Stimulated activated CD8-positive, alpha-beta memory T cell treated with anti-CD3 and anti-CD28 coated beads, Interleukin-12 subunit alpha, Interleukin-12 subunit beta, amount 100 ng/mL, for 1 hour (primary cell): Measurements from ENCODE around the gene ABCC8.

Source experiments
- DNase-seq: peaks from one replicate; pipeline ENCODE4 v3.0.0-alpha.2; 2020; ENCODE audit warnings: low read depth

Gene ABCC8

DNA sequence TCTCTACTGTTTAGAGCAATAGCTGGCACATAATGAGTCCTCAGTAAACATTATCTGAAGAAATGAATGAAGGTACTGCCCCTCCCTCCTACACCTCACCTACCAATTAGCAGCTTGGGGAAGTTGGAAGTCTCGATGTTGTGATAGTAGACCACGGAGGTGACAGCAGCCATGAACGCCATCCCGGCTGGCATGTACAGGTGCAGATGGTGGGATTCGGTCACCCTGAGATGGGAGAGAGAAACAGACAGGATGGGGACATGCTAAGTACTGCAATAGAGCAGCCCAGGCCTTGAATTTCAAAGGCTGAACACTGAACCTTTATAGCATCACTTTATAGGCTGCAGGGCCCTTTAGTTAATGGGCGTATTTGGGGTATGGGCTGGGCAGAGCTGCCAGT is 6.6 kb downstream of the ABCC8 start:
- DNase-seq: no peak

DNA sequence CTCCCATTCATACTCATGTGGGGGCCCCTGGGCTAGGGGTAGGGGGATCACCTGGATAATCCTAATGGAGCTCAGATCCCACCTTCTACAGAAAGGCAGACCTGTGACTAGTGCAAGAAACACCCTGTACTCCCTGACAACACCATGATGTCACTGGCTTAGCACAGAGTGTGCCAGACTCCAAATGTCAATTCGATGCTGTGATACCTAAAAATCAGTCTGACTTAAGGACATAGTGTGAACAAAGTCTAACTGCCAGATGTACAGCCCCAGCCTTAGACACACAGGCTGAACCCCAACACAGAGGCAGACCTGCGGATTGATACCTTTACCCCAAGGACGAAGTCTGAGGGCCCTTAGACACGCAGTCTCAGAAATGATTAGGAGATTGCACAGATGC is 8.5 kb downstream of the ABCC8 start:
- DNase-seq: no peak

DNA sequence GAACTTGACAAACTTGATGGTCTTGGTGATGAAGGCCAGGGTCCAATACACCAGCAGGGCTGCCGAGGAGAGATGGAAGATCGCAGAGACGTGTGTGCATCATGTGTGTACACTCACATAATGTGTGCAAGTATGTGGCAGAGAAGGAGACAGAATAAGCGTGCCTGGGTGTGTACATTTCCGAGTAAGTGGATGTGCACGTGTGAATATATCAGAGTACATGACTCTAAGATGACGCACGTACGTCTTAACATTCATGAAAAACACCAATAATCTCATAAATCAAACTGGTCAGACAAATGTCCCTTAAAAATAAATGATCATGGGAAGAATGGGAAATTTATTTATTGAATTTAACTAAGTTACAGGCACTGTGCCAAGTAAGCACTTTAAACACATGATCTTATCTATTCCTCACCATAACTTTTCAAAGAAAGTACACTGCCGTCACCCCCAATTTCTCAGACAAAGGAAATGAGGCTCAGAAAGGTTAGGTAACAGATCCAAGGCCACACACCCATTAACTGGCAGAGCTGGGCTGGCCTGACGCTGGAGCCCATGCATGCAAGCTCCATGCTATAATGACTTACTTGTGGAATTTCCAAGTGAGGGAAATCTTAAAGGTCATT is 13.0 kb downstream of the ABCC8 start:
- no peak for DNase-seq

DNA sequence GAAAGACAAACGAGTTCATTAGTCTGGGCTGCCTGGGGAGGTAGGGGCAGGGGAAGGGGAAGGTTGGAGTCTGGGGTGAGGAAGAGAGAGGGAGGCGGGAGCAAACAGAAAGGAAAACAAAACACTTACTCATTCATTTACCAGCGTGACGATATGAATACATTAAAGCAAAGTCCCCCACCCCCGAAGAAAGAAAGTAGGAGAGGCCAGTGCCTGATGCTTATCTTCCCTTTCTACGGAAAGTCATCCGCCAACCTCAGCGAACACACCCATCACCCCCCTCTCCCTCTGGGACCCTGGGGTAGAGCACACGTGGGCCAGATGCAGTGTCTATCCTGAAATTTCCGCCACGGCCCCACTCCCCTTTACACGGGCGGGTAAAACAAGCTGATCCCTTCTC is 13.7 kb downstream of the ABCC8 start:
- DNase-seq: no peak

DNA sequence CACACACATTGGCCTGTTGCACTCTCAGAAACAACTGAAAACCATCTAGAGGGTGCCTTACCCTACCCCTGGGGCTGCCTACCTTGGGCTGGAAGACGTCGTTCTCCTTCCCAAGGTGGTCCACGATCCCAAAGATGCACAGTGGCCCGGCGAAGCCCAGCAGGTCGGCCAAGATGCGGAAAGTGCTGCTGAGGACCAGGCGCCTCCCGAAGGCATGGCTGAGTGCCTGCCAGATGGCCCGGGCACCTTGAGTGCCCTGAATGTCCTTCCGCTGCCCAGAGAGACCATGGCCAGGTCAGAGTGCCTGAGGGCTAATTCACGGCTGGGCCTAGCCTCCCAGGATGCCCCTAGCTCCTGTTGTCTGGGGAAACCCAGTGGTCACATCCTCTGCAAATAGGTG is 16.2 kb downstream of the ABCC8 start:
- no peak for DNase-seq

DNA sequence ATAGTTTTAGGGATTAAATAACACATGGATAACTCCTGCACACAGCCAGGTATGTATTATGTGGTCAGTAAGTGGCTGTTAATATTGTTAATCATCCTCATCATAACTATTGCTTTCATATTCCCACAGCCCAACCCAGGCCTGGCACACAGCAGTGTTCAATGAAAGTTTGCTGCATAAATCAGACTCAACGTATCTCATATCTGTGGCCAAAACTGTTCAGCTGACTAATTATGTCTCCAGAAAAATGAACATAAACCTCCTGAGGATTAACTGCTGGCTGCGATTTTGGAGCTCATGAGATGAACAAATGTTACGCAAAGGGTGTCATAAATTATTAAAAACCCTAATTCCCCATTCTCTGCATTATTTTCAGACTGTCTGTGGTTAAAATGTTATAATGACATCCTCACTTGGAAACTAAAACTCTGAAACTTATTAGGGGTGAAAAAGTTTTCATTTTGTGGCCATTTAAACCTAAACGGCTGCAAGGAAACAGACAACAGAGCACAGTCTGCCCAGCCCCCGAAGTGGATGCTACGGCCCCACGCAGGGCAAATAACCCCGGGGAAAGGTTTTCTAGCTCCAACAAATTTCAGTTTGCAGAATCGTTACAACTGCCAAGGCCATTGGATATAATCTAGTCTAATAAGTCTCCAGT is 17.3 kb downstream of the ABCC8 start:
- no peak for DNase-seq

DNA sequence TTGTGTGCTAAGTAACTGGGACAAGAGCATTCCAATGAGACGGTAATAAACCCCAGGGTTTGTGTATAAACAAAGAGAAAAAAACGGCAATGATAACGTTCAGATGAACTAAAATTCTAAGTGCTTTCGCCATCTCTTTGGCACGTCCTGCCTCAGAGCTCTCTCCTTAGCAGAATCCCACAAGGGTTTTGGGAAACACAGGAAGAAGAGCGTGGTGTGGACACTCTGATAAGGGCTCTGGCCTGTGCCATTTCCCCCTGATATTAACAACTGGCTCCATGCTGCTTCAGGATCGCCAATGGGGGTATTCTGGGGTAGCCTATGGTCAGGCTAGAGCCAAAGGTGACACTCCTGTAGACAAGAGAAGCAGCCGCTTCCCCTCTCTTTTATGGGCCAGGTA is 18.4 kb downstream of the ABCC8 start:
- DNase-seq: no peak

DNA sequence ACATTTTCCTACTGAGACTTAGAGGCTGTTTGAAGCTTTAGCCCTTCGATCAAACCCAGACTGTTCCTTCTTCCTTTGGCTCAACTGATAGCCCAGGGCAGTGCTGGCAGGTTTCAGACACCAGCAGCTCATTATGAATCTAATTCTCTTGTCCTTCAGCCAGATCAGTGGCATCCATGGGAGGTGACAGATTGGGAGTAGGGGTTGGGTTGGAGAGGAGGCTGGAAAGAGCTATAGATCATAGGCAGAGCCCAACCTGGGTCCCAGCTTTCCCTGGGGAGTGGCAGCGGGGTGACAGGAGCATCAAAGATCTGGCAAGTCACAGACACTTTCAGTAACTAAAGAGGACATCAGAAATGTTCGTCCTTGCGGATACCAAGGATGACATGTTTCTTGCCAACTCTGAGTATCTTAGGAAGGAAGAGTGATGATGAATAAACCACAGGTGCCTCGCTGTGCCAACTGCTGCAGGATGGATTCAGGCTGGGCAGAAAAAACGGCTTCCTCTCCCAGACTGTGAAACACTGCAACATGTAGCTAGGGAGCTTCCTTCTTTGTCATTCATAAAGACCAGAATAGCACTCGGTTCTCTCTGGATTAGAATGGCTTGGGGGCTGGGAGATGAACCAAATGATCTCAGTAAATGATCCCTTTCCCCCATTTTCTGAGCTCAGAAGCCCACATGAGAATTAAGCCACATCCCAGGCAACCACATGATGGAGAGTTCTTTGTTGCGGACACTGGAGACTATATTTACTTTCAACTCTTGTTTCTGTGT is 19.1 kb downstream of the ABCC8 start:
- no peak for DNase-seq

DNA sequence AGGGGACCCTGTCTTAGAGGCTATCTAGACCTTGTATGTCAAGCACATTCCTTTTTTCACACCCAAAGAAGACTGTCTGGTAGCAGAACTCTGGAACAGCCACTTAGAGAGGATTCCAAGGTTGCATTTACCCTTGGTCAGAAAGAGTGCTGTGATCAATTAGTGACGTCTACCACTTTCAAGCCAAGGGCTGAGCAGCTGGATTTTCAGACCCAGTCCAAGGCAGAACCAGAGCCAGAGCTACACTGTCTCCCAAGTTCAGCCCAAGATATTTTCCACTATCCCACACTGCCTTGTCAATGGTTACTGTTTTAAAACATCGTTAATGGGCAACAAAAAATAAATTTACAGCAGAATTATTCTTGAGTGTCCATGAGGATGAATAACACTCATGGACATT is 24.0 kb downstream of the ABCC8 start:
- no peak for DNase-seq

DNA sequence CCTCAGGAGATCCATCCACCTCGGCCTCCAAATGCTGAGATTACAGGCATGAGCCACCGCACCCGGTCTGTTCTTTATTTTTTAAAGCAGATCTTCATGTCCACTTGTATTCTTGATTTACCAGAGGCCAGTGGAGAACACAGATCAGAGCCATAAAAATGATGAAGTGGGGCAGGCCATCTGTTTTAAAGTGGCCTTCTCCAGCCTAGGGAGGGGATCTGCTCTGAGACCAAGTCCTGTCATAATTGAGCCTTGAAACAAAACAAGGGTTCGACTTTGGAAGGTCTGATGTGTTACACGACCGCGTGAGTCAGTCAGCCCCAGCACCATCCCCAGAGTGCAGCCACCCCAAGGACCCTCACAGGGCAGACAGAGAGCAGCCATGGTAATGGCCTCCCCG is 27.5 kb downstream of the ABCC8 start:
- DNase-seq: no peak

DNA sequence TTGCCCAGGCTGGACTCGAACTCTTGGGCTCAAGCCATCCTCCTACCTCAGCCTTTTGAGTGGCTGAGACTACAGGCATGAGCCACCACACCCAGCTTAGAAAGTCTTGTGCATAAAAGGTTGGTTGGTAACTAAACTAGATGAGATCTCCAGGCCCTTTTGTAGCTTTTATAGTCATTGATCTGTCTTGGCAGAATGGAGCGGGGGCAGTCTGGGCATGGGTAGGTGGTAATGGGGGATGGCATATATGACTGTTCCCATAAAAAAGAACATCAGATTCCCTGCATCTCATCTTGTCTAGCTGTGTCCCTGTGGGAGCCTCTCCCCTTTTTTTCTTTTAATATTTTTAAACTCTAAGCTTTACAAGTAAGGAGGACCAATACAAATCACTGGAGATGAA is 30.2 kb downstream of the ABCC8 start:
- no peak for DNase-seq

DNA sequence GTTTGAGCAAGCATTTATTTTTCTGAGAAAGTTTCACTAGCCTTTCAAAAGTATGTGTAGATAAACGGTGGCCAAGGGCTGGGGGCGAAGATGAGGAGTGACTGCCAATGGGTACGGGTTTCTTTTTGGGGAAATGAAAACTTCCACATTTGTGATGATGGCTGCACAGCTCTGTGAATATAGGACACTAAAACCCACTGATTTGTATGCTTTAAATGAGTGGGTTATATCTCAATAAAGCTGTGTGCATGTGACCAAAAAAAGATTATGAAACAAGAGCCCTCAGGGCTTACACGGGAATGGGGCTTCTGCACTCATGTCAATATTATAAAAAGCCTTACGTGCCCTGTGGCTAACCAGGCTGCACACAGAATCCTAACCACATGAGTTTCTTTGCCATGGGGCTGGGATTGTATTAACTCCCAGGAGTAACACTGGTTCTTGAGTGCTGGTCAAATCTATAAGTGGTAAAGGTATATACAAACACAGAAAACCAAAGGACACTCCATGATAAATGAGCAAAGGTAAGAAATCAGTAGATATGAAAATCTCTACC is 31.3 kb downstream of the ABCC8 start:
- DNase-seq: no peak

DNA sequence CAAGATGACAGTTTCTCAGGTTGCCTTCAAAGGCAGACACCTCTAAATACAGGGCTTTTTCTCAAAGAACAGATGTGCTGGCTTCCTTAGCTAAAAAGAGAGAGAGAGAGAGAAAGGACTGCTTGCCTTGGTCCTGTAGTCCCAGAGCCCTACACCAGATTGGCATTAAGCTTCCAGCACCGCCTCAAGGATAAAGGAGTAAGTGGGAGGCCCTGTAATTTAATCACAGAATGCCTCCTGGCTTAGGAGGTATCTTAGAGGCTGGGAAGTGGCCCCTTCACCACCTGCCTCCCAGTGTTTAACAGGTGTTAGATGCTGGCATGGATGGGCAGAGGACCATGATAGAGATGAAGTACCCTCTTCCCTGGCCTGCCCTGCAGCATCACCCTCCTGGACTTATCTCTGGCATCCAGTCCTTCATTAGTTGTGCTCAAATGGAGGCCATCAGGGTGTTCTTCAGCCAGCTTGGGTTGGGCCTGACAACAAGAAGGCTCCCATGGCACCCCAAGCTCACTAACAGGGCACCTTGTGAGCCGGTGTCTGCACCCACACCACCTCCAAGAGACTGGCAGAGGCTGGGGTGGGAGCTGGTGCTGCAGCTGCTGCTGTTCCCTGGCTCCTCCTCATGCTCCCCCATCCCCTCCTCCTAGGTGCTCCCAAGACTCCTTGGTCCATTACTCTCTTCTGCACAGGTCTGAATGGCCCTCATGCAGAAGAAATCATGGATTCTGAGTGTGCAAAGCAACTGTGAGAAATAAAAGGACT is 32.5 kb downstream of the ABCC8 start:
- no peak for DNase-seq

DNA sequence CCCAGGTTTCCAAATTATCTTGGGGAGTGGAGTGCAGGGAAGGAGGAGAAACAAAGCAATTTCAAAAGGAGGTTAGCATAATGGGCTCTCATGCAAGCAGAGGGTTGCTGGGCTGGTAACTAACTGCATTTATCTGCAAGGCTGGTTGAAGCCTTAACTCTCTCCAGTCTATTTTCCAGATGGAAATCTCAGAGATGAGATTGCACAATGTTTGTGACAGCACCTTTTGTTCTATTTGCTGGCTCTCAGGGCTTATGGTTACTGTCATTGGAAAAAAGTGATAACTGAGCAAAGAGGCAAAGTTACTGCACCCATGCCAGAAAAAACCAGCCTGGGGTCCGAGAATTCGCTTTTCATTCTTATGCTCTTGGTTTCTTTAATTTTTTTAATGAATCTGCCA is 33.2 kb downstream of the ABCC8 start:
- no peak for DNase-seq

DNA sequence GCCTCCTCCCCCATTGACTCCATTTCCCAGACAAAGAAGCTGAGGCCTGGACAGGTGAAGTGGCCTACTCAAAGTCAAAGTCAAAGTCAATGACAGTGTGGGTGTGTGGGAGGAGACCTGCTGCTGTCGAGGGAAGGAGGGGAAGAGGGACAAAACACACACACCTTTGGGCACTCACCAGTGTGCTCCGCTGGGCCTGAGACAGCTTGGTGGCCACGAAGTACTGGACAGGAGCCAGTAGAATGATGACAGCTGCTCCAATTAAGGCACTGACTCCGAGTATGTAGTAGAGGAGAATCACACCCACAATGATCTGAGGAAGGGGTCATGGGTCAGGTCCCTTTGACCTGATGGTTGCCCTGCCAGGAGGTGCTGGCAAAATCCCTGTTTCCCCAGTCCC is 33.6 kb downstream of the ABCC8 start:
- DNase-seq: no peak

DNA sequence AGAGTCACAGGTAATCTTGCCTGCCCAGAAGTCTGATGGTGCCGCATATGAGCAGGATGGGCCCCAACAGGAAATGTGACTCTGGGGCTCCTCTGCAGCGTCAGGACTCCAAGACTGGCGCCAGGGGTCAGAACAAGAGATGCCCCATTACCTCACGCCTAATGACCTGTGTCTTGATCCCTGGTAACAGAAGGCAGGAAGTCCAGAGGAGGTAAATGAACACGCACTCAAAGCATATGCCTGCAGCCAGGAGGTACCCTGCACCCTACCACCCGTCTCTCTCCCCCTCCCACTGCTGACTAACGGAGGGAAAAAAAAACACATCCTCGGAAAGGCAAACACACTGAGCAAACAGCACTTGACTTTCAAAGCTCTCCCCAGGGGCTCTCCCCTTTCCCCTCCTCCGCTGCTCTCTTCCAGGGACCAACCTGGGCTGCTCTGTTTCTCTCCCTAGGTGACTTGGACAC is 37.3 kb downstream of the ABCC8 start:
- no peak for DNase-seq

DNA sequence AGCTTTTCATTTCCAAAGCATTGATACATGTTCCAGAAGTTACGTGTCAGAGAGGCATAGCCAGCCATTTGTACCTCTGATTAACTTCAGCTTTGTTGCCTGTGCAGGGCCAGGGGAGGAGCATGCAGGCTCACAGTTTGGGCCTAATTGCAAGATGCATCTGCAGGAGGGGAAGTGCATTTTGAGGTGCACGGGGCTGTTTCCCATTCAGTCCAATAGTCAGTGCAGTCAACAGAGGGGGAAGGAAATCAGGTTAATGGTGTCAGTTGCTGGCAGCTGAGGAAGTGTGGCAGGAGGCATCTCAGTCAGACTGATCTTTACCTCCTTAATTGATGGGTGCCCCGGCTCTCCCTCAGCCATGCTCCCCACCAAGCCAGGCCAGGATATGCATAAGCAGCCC is 39.3 kb downstream of the ABCC8 start:
- no peak for DNase-seq

DNA sequence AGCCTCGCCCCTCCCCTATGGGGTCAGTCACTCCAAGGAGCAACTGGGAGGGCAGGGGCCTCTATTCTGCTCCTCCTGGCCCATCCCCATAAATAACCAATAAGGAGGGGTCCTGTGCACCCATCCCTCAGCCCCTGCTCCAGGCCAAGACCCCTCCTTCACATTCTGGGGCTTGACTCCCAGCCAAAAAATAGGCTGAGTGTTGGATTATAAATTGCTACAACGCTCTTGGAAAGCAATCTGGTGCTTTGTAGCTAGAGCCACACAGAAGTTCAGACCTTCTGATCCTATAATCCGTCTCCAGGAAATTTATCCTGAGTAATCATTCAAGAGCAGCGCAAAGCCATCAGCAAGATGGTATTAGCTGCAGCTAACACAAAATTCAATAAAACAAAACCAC is 42.5 kb downstream of the ABCC8 start:
- no peak for DNase-seq

DNA sequence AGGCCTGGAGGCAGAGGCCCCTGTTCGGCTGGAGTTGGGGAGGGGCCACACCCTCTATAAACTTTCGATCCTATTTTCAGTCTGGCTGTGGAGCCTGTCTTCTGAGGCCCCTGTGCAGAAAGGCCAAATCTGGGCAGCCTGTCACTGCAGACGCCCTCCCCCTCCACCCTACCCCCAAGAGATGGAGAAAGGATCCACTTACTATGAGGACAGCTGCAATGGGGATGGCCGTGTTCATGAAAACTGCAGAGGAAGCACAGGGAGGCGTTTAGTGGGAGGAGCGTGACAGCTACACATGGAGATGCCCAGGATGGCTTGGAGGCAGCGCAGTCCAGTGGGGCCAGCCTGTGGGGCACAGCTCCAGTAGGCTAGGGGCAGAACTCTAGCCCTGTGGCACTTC is 44.6 kb downstream of the ABCC8 start:
- DNase-seq: no peak

DNA sequence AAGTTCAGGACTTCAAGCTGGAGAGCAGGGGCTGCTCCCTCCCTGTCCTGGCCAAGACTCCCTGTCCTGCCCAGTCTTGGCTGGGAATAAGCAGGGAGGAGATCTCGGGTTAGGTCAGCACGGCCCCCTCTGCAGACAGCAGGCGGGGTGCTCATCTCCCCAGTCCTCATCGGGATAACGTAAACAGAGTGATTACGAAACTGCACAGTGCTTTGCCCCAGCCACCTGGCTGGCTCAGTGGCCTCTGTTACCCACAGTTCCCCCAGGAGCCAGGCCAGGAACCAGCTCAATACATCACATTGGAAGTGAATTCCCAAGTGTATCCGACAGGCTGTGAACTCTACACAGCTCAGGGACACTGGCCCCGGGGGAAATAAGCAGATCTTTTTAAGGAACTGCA is 45.5 kb downstream of the ABCC8 start:
- no peak for DNase-seq

DNA sequence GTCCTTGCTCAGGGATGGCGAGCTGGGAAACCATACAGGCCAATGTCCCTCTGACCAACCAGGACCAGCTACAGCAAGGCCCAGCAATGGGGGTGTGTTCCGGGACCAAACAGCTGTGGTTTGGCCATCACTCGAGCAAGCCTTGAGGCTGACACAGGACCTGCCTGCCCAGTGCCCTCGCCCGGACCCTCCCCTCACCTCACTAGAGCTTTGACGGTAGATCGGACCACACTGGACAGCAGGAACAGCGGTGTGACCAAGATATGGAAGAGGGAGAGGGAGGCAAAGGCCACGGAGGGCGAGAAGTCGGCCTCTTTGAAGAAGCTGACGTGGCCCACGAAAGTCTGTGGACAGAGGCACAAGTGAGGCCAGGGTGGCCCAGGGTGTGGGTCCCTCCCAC is 46.0 kb downstream of the ABCC8 start:
- DNase-seq: no peak

DNA sequence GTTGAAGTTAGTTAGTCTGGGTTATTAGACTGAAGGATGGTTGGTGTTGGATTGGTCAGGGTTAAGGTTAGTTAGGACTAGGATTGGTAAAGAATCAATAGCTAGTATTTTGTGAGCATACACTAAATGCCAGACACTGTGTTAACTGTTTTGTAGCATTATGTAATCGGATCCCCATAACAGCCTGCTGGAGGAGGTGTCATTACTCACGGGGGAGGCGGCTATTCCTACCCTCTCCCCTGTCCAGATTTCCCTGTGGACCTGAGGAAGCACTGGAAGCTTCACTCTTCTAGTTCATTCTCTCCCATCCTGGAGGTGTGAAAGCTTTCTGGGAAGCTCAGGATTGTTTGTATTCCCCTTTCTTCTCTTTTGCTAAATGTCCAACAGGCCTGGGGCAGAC is 47.7 kb downstream of the ABCC8 start:
- no peak for DNase-seq
